ENCODE data around the gene MYBPC1. TPM values are rescaled to one million over a fixed set of nuclear protein-coding genes. Genes with fewer than 3 reads are reported as not detected.

Gene MYBPC1
- total RNA-seq, 1 experiment from 2014 or later, result not detected

DNA sequence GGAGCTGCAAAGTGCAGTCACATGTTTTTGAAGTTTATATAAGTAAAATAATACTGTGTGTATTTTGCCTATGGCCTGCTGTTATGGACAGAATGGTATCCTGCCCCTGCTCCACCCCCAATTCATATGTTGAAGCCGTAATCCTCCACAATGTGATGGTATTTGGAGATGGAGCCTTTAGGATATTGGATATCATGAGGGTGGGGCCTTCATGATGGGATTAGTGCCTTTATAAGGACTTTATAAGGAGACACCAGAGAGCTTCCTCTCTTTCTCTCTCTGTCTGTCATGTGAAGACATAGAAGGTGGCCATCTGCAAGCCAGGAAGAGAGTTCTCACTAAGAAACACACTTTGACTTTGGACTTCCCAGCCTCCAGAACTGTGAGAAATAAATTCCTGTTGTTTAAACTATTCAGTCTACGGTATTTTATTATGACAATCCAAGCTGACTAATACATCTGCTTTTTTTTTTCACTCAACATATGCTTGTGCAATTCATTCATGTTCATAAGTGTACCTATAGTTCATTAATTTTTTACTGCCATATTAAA is 99.6 kb downstream of the MYBPC1 start:
- no peak for TF ChIP-seq CTCF (IDR thresholded peaks at IDR 0.05; ENCODE audit: insufficient read depth in 1 of 2, low read depth in 1 of 2, low read length in 1 of 2, severe bottlenecking in 1 of 2, unreplicated experiment in 1 of 2)
- no peaks in the 10 kb centered on the region for H3K27me3 Mint-ChIP-seq (ENCODE audit: insufficient read depth, unreplicated experiment)
- POLR2A ChIA-PET, result no interaction called here
- H3K4me3 ChIP-seq (ENCODE audit: low read depth, low read length), result no peak overlapping the region
- no peak for DNase-seq
- H3K36me3 ChIP-seq (ENCODE audit: control insufficient read depth, insufficient read depth, low read length), result no peaks in the 10 kb centered on the region
- no peak overlapping the region for H3K27ac Mint-ChIP-seq (ENCODE audit: unreplicated experiment)
- H3K4me3 Mint-ChIP-seq (ENCODE audit: unreplicated experiment), result no peak overlapping the region
- intact Hi-C loops (cut with micrococcal nuclease; ENCODE audit: unreplicated experiment), result no loop called here
- H3K4me1 Mint-ChIP-seq (ENCODE audit: low read depth, unreplicated experiment), result peaks cover 8% of the 10 kb centered on the region
- no peaks in the 10 kb centered on the region for H3K36me3 Mint-ChIP-seq (ENCODE audit: insufficient read depth, unreplicated experiment)
- H3K9me3 ChIP-seq, result no peaks in the 10 kb centered on the region
- H3K27me3 ChIP-seq (replicated peaks; ENCODE audit: control insufficient read depth, insufficient read depth, low read length), result no peaks in the 10 kb centered on the region
- no TSS peak for BruUV-seq (replicated peaks)
- CTCF ChIA-PET, result no interaction called here
- peaks cover 15% of the 10 kb centered on the region for H3K4me1 ChIP-seq
- H3K9me3 Mint-ChIP-seq (ENCODE audit: unreplicated experiment), result no peaks in the 10 kb centered on the region

DNA sequence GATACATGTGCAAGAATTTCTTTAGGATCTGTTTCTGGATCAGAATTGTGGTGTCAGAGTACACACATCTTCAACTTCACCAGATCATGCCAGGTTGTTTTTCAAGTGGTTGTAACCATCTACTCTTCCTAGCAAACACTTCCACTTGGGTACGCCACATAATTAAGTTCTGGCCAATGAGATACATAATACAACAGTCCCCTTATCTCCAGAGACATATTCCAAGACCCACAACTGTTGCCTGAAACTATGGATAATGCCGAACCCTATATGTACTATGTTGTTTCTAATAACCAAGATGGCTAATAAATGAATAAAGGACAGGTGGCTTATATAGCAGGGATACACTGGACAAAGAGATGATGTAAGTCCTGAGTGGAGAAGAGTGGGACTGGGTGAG is 100.2 kb downstream of the MYBPC1 start:
- Mint-ChIP-seq H3K4me3 (ENCODE audit: unreplicated experiment) (no peak overlapping the region), H3K36me3 (ENCODE audit: insufficient read depth, unreplicated experiment) (no peaks in the 10 kb centered on the region), H3K27ac (ENCODE audit: unreplicated experiment) (no peak overlapping the region), H3K27me3 (ENCODE audit: insufficient read depth, unreplicated experiment) (no peaks in the 10 kb centered on the region), H3K9me3 (ENCODE audit: unreplicated experiment) (no peaks in the 10 kb centered on the region), H3K4me1 (ENCODE audit: low read depth, unreplicated experiment) (peaks cover 14% of the 10 kb centered on the region)
- peaks cover 15% of the 10 kb centered on the region for H3K4me1 ChIP-seq
- no TSS peak for BruUV-seq (replicated peaks)
- POLR2A ChIA-PET, result no interaction called here
- no peak for TF ChIP-seq CTCF (IDR thresholded peaks at IDR 0.05; ENCODE audit: insufficient read depth in 1 of 2, low read depth in 1 of 2, low read length in 1 of 2, severe bottlenecking in 1 of 2, unreplicated experiment in 1 of 2)
- DNase-seq, result no peak
- H3K4me3 ChIP-seq (ENCODE audit: low read depth, low read length), result no peak overlapping the region
- H3K9me3 ChIP-seq, result no peaks in the 10 kb centered on the region
- CTCF ChIA-PET, result no interaction called here
- H3K36me3 ChIP-seq (ENCODE audit: control insufficient read depth, insufficient read depth, low read length), result no peaks in the 10 kb centered on the region
- intact Hi-C loops (cut with micrococcal nuclease; ENCODE audit: unreplicated experiment), result no loop called here
- no peaks in the 10 kb centered on the region for H3K27me3 ChIP-seq (replicated peaks; ENCODE audit: control insufficient read depth, insufficient read depth, low read length)

DNA sequence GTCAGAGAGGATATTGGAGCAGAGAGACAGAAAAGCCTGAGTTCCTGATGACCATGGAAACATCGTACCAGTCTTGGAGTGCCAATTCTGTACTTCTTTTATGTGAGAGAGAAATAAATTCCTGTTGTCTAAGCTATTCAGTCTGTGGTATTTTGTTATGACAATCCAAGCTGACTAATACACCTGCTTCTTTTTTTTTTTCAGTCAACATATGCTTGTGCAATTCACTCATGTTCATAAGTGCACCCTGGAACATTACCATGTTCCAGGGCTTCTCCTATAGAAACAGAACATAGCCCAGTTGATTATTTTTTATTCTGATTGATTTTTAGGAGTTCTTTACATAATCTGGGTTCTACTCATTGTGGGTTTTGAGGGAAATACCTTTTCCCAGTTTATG is 100.9 kb downstream of the MYBPC1 start:
- Mint-ChIP-seq H3K27me3 (ENCODE audit: insufficient read depth, unreplicated experiment) (no peaks in the 10 kb centered on the region), H3K4me3 (ENCODE audit: unreplicated experiment) (no peak overlapping the region), H3K4me1 (ENCODE audit: low read depth, unreplicated experiment) (peaks cover 17% of the 10 kb centered on the region), H3K9me3 (ENCODE audit: unreplicated experiment) (no peaks in the 10 kb centered on the region), H3K36me3 (ENCODE audit: insufficient read depth, unreplicated experiment) (no peaks in the 10 kb centered on the region), H3K27ac (ENCODE audit: unreplicated experiment) (no peak overlapping the region)
- DNase-seq, result no peak
- peaks cover 15% of the 10 kb centered on the region for H3K4me1 ChIP-seq
- intact Hi-C loops (cut with micrococcal nuclease; ENCODE audit: unreplicated experiment), result loop anchor here (2.0 kb wide), 1 partner anchor 95 kb away; no protein-coding TSS in a partner anchor
- CTCF ChIA-PET, result no interaction called here
- no peaks in the 10 kb centered on the region for H3K36me3 ChIP-seq (ENCODE audit: control insufficient read depth, insufficient read depth, low read length)
- no peak for TF ChIP-seq CTCF (IDR thresholded peaks at IDR 0.05; ENCODE audit: insufficient read depth in 1 of 2, low read depth in 1 of 2, low read length in 1 of 2, severe bottlenecking in 1 of 2, unreplicated experiment in 1 of 2)
- BruUV-seq (replicated peaks), result no TSS peak
- POLR2A ChIA-PET, result no interaction called here
- H3K4me3 ChIP-seq (ENCODE audit: low read depth, low read length), result no peak overlapping the region
- no peaks in the 10 kb centered on the region for H3K9me3 ChIP-seq
- no peaks in the 10 kb centered on the region for H3K27me3 ChIP-seq (replicated peaks; ENCODE audit: control insufficient read depth, insufficient read depth, low read length)

Data from Caco-2 (cell line).